ENCODE measurements around the gene SLC44A4.

The SLC44A4 gene

GRCh38 chr6:31900917-31901414, 22.2 kb upstream of the SLC44A4 start:
- DNase-seq = no peak

- DNase-seq = no peak
Observed at GRCh38 chr6:31899882-31900722, 21.3 kb upstream of the SLC44A4 start.

DNA sequence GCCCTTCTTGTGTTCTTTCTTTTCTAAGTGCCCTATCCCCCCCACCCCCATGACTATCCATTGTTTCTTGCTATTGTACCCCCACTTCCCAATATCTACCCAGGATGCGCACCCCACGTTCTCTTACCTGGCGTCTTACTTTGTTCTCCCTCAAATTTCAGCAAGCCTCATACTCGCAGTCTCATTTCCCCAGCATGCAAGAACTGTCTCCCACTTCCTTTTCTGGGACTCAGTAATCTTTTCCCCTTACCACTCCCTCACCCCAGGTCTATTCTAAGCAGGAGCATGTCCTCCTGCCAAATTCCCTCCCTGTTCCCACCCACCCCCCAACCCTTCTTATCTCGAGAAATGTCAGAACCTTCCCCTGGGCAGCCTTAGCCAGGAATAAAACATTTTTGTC, 20.4 kb upstream of the SLC44A4 start:
- DNase-seq = no peak

DNA sequence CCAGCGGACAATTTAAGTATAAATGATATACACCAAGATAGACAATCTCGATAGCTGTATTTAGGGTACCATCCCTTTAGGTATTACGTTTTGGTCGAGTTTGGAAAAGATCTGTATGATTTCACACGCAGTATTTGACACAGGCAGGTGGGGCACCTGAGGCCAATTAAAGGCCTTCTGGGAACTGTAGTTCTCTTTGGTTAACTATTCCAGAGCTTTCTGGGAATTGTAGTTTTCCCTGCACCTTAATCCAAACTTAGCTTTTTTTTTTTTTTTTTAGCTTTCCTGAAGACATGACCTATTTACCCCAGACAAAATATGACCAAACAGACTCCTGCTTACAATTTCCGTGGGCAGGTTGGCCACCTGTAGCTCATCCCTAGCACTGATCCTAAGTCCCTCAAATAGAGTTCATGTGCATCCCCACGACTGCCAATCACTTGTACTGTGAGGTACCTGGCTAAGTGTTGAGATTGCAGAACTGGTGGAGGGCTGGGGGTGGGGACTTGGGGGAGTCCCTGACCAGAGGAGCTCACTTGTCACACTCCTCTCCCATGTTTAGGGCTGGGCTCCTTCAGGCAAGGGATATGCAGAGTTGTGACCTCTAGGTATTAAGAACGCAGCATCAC, 19.7 kb upstream of the SLC44A4 start:
- peak in 1 of 4 experiments; percentile 11 for DNase-seq

DNA sequence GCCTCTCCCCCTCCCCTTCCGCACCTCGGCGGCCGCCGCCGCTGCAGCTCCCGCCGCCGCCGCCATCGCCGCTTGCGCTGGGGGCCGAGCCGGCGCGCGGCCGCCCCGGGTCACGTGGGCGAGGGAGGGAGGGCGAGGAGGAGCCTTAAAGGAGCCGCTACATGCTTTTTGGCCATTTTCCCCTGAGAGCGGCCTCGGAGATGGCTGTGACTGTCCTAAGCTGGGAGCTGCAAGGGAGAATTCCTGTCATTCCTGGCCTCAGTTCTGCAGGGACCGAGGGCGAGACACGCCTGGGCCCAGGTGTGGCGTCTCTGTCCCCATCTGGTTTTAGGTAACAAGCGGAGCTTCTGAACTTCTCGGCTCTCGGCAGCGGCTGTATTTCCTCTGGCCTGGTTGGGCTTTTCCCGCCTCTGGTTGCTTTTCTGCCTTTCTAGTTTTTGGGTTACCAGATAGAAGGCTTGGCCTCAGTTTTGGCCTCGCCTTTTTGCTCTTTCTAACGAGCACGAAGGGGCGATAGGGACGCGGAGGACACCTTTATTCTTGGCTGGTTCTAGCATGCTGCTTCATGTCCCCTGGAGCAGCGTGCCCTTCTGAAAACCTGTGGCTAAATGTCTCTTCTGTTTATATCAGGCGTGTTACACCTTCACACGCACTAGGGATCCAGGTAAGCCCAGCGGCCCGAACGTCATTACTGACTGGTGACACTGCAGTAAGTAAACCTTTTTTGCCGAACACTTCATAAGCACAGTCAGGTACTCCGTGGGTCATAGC, 19.0 kb upstream of the SLC44A4 start, which contains the start of gene EHMT2:
Gene EHMT2 (minus strand): TSS at position 87 of the 771 bp plus-strand sequence. CDS start 21 bp downstream, at position 66.
- peak; percentile 73 to 79 (median 76) for DNase-seq

DNA sequence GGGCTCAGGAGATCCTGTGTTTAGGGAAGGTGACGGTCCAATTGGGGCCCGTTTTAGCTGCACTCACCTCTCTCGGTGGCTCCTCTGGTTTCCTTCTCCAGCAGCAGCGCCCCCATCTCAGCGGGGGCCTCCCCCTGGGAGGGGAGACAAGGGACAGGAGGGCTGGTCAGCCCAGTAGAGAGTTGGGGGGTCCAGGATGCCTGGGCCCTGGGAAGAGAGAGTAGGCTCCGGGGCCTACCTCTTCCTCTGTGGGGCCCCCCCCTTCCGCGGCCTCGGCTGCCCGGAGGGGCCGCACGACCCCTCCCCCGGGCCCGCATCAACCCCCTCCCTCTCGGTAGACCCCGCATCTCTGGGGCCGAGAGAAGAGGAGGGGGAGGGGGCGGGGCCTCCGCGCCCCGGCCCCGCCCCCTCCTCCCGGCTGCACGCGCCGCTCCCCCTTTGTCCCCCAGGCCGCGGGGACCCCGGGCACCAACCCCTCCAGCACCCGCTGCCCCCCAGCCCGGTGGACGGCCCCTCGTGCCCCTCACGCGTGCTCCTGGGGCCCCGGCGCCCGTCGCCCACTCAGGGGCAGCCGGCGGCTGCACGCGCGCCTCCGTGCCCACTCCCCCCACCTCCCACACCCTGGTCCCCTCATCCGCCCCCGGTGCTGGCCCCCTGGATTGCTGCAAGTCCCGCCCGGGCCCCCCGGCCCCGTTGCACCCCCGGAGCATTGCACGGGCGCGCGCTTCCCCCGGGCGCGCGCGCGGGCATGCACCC, 18.2 kb upstream of the SLC44A4 start:
- peak in 1 of 4 experiments; percentile 33 for DNase-seq

DNA sequence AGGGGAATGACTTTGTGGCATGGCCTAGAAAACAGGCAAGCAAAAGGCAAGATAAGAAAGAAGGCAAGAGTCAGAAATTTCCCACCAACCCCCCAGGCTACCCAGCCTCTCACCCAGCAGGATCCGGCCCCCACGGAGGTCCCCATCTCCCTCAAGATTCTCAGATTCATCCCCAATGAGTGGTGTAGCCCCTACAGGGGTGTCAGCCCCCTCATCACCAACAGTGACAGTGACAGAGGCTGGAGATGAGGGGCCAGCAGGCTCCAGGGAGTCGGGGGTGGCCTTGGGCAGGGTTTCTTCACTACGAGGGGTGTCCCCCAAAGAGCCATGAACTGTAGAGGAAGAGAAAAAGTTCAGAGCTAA, 17.7 kb upstream of the SLC44A4 start:
- no peak for DNase-seq

- no peak for DNase-seq
Observed at GRCh38 chr6:31892821-31893220, 14.0 kb upstream of the SLC44A4 start.

- DNase-seq = no peak
Observed at GRCh38 chr6:31889331-31889972, 10.7 kb upstream of the SLC44A4 start.

GRCh38 chr6:31888276-31889258, 9.8 kb upstream of the SLC44A4 start:
- peak; percentile 15 to 53 (median 42) for DNase-seq

- DNase-seq = no peak
Observed at GRCh38 chr6:31887173-31888007, 8.6 kb upstream of the SLC44A4 start.

GRCh38 chr6:31886541-31886991, 7.8 kb upstream of the SLC44A4 start:
- DNase-seq = no peak

DNA sequence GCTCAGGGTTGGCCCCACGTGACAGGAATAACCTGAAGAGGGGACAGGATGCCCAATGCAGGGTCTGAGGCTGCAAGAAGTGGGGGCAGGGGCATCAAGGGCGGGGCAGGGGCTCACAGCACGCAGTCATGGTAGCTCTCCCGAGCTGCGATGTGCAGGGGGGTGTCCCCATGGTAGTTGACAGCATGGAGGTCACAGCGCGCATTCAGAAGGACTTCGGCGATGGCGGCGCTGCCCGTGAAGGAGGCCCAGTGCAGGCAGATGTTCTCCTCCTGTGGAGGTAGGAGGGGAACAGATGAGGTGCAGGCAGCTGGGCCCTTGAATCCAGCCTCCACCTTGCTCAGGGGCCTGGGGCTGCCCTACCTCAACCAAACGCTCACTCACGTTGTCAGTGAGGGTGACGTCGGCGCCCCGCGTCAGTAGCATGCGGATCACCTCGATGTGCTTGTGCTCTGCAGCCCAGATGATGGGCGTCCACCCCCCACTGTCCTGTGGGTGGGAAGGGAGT, 5.8 kb upstream of the SLC44A4 start:
- DNase-seq = no peak

DNA sequence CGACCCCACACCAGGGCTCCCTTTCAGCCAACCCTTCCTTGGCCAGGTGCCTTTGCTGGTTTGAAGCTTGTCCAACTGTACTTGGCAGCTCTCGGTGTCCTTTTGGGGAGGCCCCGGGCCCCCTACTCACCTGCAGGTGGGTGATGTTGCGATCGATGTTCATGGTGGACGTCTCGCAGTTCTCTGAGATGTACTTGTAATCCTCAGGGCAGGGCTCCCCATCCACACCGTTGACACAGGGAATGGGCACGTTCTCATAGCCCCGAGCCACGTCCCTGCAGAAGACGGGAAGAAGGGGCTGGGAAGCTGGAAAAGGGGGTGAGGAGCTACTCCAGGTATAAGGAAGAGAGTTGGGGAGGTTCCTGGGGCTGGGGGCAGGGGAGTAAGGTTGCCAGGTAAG, 4.9 kb upstream of the SLC44A4 start:
- no peak for DNase-seq

DNA sequence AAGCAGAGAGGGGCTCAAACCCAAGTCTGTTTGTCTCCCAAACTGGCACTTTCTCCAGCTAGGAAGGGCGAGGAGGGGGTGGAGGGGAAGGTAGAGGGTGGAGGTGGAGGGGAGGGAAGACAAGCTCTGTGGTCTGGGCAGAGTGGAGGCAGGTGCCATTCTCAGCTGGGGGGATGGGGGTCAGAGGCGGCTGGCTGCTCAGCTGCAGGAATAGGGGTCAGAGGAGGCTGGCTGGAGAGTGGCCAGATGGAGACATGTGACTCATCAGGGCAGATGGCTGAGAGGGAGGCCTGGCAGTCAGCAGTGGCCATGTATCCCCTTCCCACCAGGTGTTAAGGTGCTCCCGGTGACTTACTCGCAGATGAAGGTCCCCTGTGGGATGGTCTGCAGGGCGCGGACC, 3.5 kb upstream of the SLC44A4 start:
- no peak for DNase-seq

DNA sequence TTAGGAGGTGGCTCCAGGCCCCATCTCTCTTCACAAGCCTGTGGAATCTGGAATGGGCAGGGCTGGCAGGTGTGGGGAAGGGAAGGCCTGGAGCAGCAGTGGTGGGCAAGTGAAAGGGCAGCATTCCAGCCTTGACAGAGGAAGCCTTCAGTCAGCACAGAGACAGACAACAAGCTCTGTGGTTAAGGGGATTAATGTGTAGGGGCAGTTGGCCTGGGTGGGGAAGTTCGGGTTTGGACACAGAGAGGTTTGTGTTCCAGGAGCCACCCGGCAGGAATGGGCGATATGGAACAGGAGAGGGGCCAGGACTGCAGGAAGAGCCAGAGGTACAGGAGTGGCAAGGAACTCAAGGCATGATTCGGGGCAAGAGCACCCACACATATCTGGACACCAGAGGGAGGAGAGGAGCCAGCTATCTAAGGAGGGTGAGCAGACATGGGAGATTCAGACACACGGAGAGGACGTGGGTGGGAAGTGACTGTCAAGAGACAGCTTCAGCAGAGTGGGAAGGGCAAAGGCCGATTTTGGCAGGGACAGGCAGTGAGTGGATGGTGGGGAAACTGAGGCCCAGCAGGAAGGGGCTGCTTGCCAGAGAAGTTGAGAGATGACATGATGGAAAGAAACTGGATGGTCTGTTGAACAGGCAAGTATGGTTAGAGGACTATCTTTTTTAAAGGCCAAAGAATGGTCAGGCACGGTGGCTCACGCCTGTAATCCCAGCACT, 2.5 kb upstream of the SLC44A4 start:
- DNase-seq = no peak

DNA sequence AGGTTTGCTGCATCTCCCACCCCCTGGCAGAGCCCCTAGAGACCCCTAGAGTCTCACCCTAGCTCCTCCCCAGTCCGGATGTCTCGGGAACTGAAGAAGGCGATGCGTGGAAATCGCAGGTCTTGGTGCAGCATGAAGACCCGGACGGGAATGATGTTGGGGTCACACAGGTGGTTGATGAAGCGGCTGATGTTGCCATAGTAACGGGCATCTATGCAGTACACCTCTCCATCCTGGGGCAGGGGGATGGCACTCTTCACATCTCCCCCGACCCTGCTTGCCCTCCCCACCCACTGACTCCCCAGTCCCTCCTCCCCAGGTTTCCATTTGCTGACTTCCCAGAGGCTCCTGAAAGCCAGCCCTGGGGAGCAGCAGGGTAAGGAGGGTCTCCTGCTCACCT, 1.8 kb upstream of the SLC44A4 start:
- DNase-seq = no peak

- DNase-seq = no peak
Observed at GRCh38 chr6:31879901-31880300, 1.1 kb upstream of the SLC44A4 start.

GRCh38 chr6:31879143-31879542, 346 bp upstream of the SLC44A4 start:
- no peak for DNase-seq
